IMR-90 (cell line): ENCODE measurements around the gene KLK12. TPM values are rescaled to one million over a fixed set of nuclear protein-coding genes. Genes with fewer than 3 reads are reported as not detected.

Experiments
- ATAC-seq: fragments of 200-7000 bp; cut with Tn5 transposase; 2 replicates; pipeline ENCODE4 v1.9.1; 2020; ENCODE audit warnings: low read depth, mild to moderate bottlenecking, moderate library complexity
- BruUV-seq: library from RNA; stranded (reverse); fragments of 400-500 nt; replicated peaks from 2 replicates; lab custom pipeline; 2021; lab: Mats Ljungman, UMichigan
- CTCF ChIA-PET: fragments of 300-600 bp; formaldehyde crosslinking; extraction: SDS; loops from one replicate; lab custom pipeline; 2021; ENCODE audit warnings: antibody characterized with exemption; lab: Yijun Ruan, JAX
- POLR2A ChIA-PET: fragments of 300-600 bp; sonication (Branson Sonifier 250); formaldehyde crosslinking; loops from one replicate; lab custom pipeline; 2022; ENCODE audit warnings: antibody characterized with exemption; ENCODE audit not compliant: unreplicated experiment; lab: Charles Lee
- DNase-seq: peaks from one replicate; pipeline ENCODE4 v3.0.0; 2013
- H2AFZ ChIP-seq: replicated peaks from 2 replicates; pipeline ENCODE3; 2013; ENCODE audit warnings: low read length, mild to moderate bottlenecking; ENCODE audit not compliant: poor library complexity
- H2AK5ac ChIP-seq: 2 replicates; pipeline ENCODE4 v1.6.1; 2013; ENCODE audit warnings: low read depth, low read length, inconsistent platforms
- H2AK9ac ChIP-seq: replicated peaks from 2 replicates; pipeline ENCODE3; 2013; ENCODE audit warnings: mild to moderate bottlenecking, low read depth, low read length, moderate library complexity; ENCODE audit not compliant: poor library complexity
- H2BK120ac ChIP-seq: 2 replicates; pipeline ENCODE4 v1.6.1; 2013; ENCODE audit warnings: low read depth, low read length, inconsistent platforms
- H2BK15ac ChIP-seq: 3 replicates; pipeline ENCODE4 v1.6.1; 2013; ENCODE audit warnings: low read depth, low read length, inconsistent platforms
- H2BK20ac ChIP-seq: 2 replicates; pipeline ENCODE4 v1.6.1; 2013; ENCODE audit warnings: low read depth, mild to moderate bottlenecking, inconsistent platforms, low read length, moderate library complexity
- H2BK5ac ChIP-seq: 2 replicates; pipeline ENCODE4 v1.6.1; 2013; ENCODE audit warnings: mild to moderate bottlenecking, low read depth, low read length, inconsistent platforms; ENCODE audit not compliant: poor library complexity, severe bottlenecking
- H3K14ac ChIP-seq: replicated peaks from 2 replicates; pipeline ENCODE4 v1.6.1; 2013; ENCODE audit warnings: low read depth, low read length, inconsistent platforms
- H3K18ac ChIP-seq: 2 replicates; pipeline ENCODE4 v1.6.1; 2013; ENCODE audit warnings: low read depth, low read length, control low read depth
- H3K23ac ChIP-seq: 2 replicates; pipeline ENCODE4 v1.6.1; 2013; ENCODE audit warnings: low read depth, low read length, inconsistent platforms
- H3K27ac ChIP-seq: 2 replicates; pipeline ENCODE4 v1.5.1; 2013; ENCODE audit warnings: mild to moderate bottlenecking, control low read depth, low read length; ENCODE audit not compliant: insufficient read depth
- H3K27me3 ChIP-seq: 2 replicates; pipeline ENCODE4 v1.6.1; 2013; ENCODE audit warnings: low read length; ENCODE audit not compliant: control insufficient read depth, insufficient read depth
- H3K36me3 ChIP-seq: 2 replicates; pipeline ENCODE4 v1.6.1; 2013; ENCODE audit warnings: low read length, mixed read lengths; ENCODE audit not compliant: control insufficient read depth, insufficient read depth
- H3K4ac ChIP-seq: 2 replicates; pipeline ENCODE4 v1.6.1; 2013; ENCODE audit warnings: low read depth, low read length, inconsistent platforms
- H3K4me1 ChIP-seq: 2 replicates; pipeline ENCODE4 v1.6.1; 2013; ENCODE audit warnings: low read length, mixed read lengths; ENCODE audit not compliant: control insufficient read depth, insufficient read depth
- H3K4me2 ChIP-seq: 2 replicates; pipeline ENCODE4 v1.6.1; 2013; ENCODE audit warnings: low read depth, mild to moderate bottlenecking, control low read depth, low read length, moderate library complexity
- H3K4me3 ChIP-seq: 2 replicates; pipeline ENCODE4 v1.5.1; 2013; ENCODE audit warnings: low read depth, mild to moderate bottlenecking, control low read depth, low read length, moderate library complexity; ENCODE audit not compliant: insufficient read depth
- H3K56ac ChIP-seq: 2 replicates; pipeline ENCODE4 v1.6.1; 2013; ENCODE audit warnings: low read length, inconsistent platforms; ENCODE audit not compliant: insufficient read depth; ENCODE audit errors: extremely low read depth
- H3K79me1 ChIP-seq, 2 experiments: 2 replicates each; pipeline ENCODE4 v1.6.1; 2013; ENCODE audit warnings: low read length in 2 of 2, inconsistent platforms in 1 of 2, low read depth in 1 of 2
- H3K9ac ChIP-seq: 2 replicates; pipeline ENCODE4 v1.6.1; 2013; ENCODE audit warnings: low read depth, low read length, control low read depth
- H3K9me1 ChIP-seq: 2 replicates; pipeline ENCODE4 v1.6.1; 2013; ENCODE audit warnings: low read length, inconsistent platforms; ENCODE audit not compliant: insufficient read depth
- H3K9me3 ChIP-seq: 2 replicates; pipeline ENCODE4 v1.6.1; 2013; ENCODE audit warnings: low read length; ENCODE audit not compliant: control insufficient read depth, insufficient read depth
- H4K20me1 ChIP-seq: 2 replicates; pipeline ENCODE4 v1.6.1; 2013; ENCODE audit warnings: low read length, inconsistent platforms; ENCODE audit not compliant: insufficient read depth
- H4K5ac ChIP-seq: 2 replicates; pipeline ENCODE4 v1.6.1; 2013; ENCODE audit warnings: mild to moderate bottlenecking, low read depth, low read length, control low read depth
- H4K8ac ChIP-seq, 2 experiments: 2 replicates each; pipeline ENCODE4 v1.6.1; 2013; ENCODE audit warnings: low read depth in 2 of 2, low read length in 2 of 2, control low read depth in 1 of 2, inconsistent platforms in 1 of 2
- H4K91ac ChIP-seq: 2 replicates; pipeline ENCODE4 v1.6.1; 2013; ENCODE audit warnings: low read depth, low read length, inconsistent platforms; ENCODE audit not compliant: insufficient read depth
- BHLHE40 ChIP-seq: fragments of 150-350 bp; IDR thresholded peaks from 2 replicates; pipeline ENCODE4 v1.6.1; 2016; ENCODE audit warnings: mild to moderate bottlenecking, low read depth, low read length
- CEBPB ChIP-seq: IDR thresholded peaks from 2 replicates; pipeline ENCODE4 v1.6.1; 2012; ENCODE audit warnings: low read depth, low read length, improper control_type of control experiment
- CHD1 ChIP-seq: IDR thresholded peaks from 2 replicates; pipeline ENCODE4 v1.6.1; 2012; ENCODE audit warnings: low read depth, low read length, improper control_type of control experiment
- CTCF ChIP-seq: conservative IDR thresholded peaks from 2 replicates; pipeline ENCODE4 v1.5.1; 2012; ENCODE audit warnings: mild to moderate bottlenecking, low read depth, low read length, improper control_type of control experiment
- ELK1 ChIP-seq: fragments of 150-350 bp; IDR thresholded peaks from 2 replicates; pipeline ENCODE4 v1.6.1; 2016; ENCODE audit warnings: low read depth, mild to moderate bottlenecking, low read length, moderate library complexity, borderline replicate concordance
- FOS ChIP-seq: fragments of 150-350 bp; IDR thresholded peaks from 2 replicates; pipeline ENCODE4 v1.6.1; 2016; ENCODE audit warnings: low read depth, low read length
- MAFK ChIP-seq: IDR thresholded peaks from 2 replicates; pipeline ENCODE4 v1.6.1; 2012; ENCODE audit warnings: low read depth, low read length, improper control_type of control experiment
- MAZ ChIP-seq: IDR thresholded peaks from 2 replicates; pipeline ENCODE4 v1.6.1; 2012; ENCODE audit warnings: low read depth, mild to moderate bottlenecking, low read length, improper control_type of control experiment, moderate library complexity, borderline replicate concordance
- MXI1 ChIP-seq: IDR thresholded peaks from 2 replicates; pipeline ENCODE4 v1.6.1; 2012; ENCODE audit warnings: low read depth, mild to moderate bottlenecking, low read length, moderate library complexity, borderline replicate concordance
- NFE2L2 ChIP-seq: fragments of 150-350 bp; IDR thresholded peaks from 2 replicates; pipeline ENCODE4 v1.6.1; 2016; ENCODE audit warnings: low read depth, mild to moderate bottlenecking, low read length
- POLR2A ChIP-seq: IDR thresholded peaks from 2 replicates; pipeline ENCODE4 v1.6.1; 2012; ENCODE audit warnings: mild to moderate bottlenecking, low read depth, low read length
- RAD21 ChIP-seq: IDR thresholded peaks from 2 replicates; pipeline ENCODE4 v1.6.1; 2012; ENCODE audit warnings: low read length, improper control_type of control experiment
- RCOR1 ChIP-seq: IDR thresholded peaks from 2 replicates; pipeline ENCODE4 v1.6.1; 2012; ENCODE audit warnings: mild to moderate bottlenecking, low read length, improper control_type of control experiment; ENCODE audit not compliant: insufficient replicate concordance
- RFX5 ChIP-seq: IDR thresholded peaks from 2 replicates; pipeline ENCODE4 v1.8.0; 2012; ENCODE audit warnings: low read depth, mild to moderate bottlenecking, low read length, moderate library complexity
- SMC3 ChIP-seq: fragments of 150-350 bp; IDR thresholded peaks from 2 replicates; pipeline ENCODE4 v1.6.1; 2016; ENCODE audit warnings: low read depth, mild to moderate bottlenecking, antibody characterized with exemption, low read length, moderate library complexity
- USF2 ChIP-seq: fragments of 150-350 bp; IDR thresholded peaks from 2 replicates; pipeline ENCODE4 v1.6.1; 2017; ENCODE audit warnings: mild to moderate bottlenecking, antibody characterized with exemption, low read length, low read depth
- WGBS, 2 experiments: methylation state at CpG; one replicate each; pipeline versions ENCODE4 v1.1.5 to v1.1.7; 2013; ENCODE audit warnings: missing lambda C conversion rate in 2 of 2; ENCODE audit not compliant: insufficient read length in 1 of 2; ENCODE audit errors: extremely low coverage in 2 of 2; 5-methylcytosine and 5-hydroxymethylcytosine counted together
- dilution Hi-C: fragments of 300-500 bp; cut with HindIII; formaldehyde crosslinking; loops from one replicate; pipeline ENCODE4 v1.14.3; 2018; ENCODE audit warnings: low sequenced_read_pairs; ENCODE audit not compliant: unreplicated experiment
- in situ Hi-C: fragments of 300-500 bp; cut with MboI; formaldehyde crosslinking; loops from 3 replicates; pipeline ENCODE4 v1.14.3; 2019; ENCODE audit warnings: low sequenced_read_pairs, inconsistent platforms, mixed read lengths
- intact Hi-C: fragments of 100-400 bp; cut with micrococcal nuclease; formaldehyde crosslinking; loops from 2 replicates; pipeline ENCODE4 v1.10.0; 2022
- polyA plus RNA-seq, 3 experiments: library from polyadenylated mRNA; depleted of rRNA; stranded (reverse); fragments of >200 nt; gene quantifications; 2 replicates each; pipeline ENCODE4 v1.2.3, GENCODE V29; 2012; ENCODE audit warnings: low replicate concordance in 1 of 3
- total RNA-seq: library from RNA; depleted of rRNA; stranded (reverse); fragments of >200 nt; gene quantifications from 2 replicates; pipeline ENCODE4 v1.2.3, GENCODE V29; 2012

The KLK12 gene
- total and polyA plus RNA-seq, 2 of the 4 experiments (the other 2 are of a cell fraction) = not detected

- H2BK15ac ChIP-seq = no peak within 1 kb of the TSS
- H3K9me3 ChIP-seq = no peaks in the 10 kb centered on the region; the same call in 1 of the 2 replicates
- H4K8ac ChIP-seq = no peak within 1 kb of the TSS
- H3K4me2 ChIP-seq = peak within 1 kb of the TSS; percentile 40; the same call in 1 of the 2 replicates
- H3K9ac ChIP-seq = no peak within 1 kb of the TSS
- no CpG with 5 or more reads among the region's 14 CpGs for WGBS, 2 experiments
- H3K4me1 ChIP-seq = no peaks in the 10 kb centered on the region
- peak within 1 kb of the TSS; percentile 4; the same call in 1 of the 2 replicates for H3K4me3 ChIP-seq
- H2AK5ac ChIP-seq = no peak within 1 kb of the TSS
- no peaks in the 10 kb centered on the region for H3K36me3 ChIP-seq
- H3K23ac ChIP-seq = no peak within 1 kb of the TSS
- no peak within 1 kb of the TSS for H3K14ac ChIP-seq
- H4K20me1 ChIP-seq = no peaks in the 10 kb centered on the region
- H3K79me1 ChIP-seq = no peaks in the 10 kb centered on the region
- ChIA-PET CTCF (interaction anchor here (0.5 kb wide), 1 partner anchor 45 kb away, joined by 7 read pairs; no protein-coding TSS in a partner anchor), POLR2A (no interaction called here)
- BruUV-seq = no TSS peak
- no peak within 1 kb of the TSS for H2BK20ac ChIP-seq
- TF ChIP-seq MAFK (no peak), POLR2A (no peak), MXI1 (no peak), FOS (no peak), ELK1 (no peak), RFX5 (no peak), CTCF (no peak), RCOR1 (no peak), MAZ (no peak), USF2 (no peak), RAD21 (no peak), CHD1 (no peak), CEBPB (no peak), BHLHE40 (no peak), NFE2L2 (no peak), SMC3 (no peak)
- H3K4ac ChIP-seq = no peak within 1 kb of the TSS
- no peak within 1 kb of the TSS for H3K56ac ChIP-seq
- in situ Hi-C loops = no loop called here
- no peak within 1 kb of the TSS for H2BK5ac ChIP-seq
- intact Hi-C loops = loop anchor here (10.0 kb wide), 1 partner anchor 665 kb away; no protein-coding TSS in a partner anchor
- no peak within 1 kb of the TSS for H2AK9ac ChIP-seq
- no peaks in the 10 kb centered on the region for H3K9me1 ChIP-seq
- peak within 1 kb of the TSS; percentile 56 for H2AFZ ChIP-seq
- ATAC-seq = no peak
- dilution Hi-C loops = no loop called here
- H3K27me3 ChIP-seq = peaks cover 19% of the 10 kb centered on the region
- no peak within 1 kb of the TSS for H4K91ac ChIP-seq
- no peak within 1 kb of the TSS for H3K18ac ChIP-seq
- H2BK120ac ChIP-seq = no peak within 1 kb of the TSS
- DNase-seq = no peak
- H3K27ac ChIP-seq = no peak within 1 kb of the TSS
- no peak within 1 kb of the TSS for H4K5ac ChIP-seq
Measured at GRCh38 chr19:51019544-51019925, 15.3 kb downstream of the KLK12 start, which contains the start of gene KLK10. Gene KLK10, minus strand, starts transcription at chr19:51019709. Its CDS starts 579 bp downstream, at chr19:51019130.
